NT2/D1 (cell line): ENCODE results near the gene MYOZ3.

ENCODE experiments used
- SUZ12 ChIP-seq: IDR thresholded peaks from 2 replicates; pipeline ENCODE4 v1.6.1; 2011; ENCODE audit not compliant: insufficient read length, insufficient read depth; ENCODE audit errors: extremely low read depth
- YY1 ChIP-seq: IDR thresholded peaks from 2 replicates; pipeline ENCODE4 v1.6.1; 2011; ENCODE audit not compliant: insufficient read length, insufficient read depth
- ZNF274 ChIP-seq: IDR thresholded peaks from 2 replicates; pipeline ENCODE4 v1.6.1; 2011; ENCODE audit warnings: mild to moderate bottlenecking, low read depth, low read length

DNA sequence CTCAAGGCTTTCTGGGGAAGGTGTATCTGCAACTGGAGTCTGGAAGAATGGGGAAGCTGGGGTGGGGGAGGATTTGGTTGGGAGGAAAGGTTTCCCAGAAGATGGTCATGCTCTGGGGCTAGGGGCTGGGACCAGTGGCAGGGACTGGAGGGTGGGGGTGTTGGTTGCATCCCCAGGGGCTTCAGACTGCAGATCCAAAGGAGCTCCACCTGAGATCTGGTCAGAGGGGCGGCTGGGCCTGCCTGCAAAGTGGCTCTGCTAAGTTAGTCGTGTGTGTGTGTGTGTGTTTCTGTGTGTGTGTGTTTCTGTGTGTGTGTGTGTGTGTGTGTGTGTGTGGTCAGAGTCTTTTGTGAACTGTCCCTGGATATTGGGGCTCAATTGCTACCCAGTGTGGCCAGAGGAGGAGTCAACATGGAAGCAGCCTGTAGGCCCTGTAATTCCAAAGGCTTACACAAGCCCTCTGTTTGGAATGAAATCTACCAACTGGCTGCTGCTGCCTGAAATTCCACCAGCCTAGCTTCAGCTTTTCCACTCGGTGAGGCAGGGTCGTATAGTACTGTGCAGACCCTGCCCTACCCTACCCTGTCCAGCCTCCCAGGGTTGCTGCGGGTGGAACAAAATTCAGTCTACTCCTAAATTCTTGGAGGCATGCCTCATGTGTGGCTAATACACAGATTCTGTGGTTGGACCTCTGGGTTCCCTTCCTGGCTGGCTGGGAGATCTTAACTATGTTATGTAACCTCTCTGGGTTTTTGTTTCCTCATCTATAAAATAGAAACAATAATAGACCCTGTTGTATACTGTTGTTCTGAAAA, 33.1 kb upstream of the MYOZ3 start:
- TF ChIP-seq SUZ12 (no peak), YY1 (no peak), ZNF274 (no peak)
